IMR-90 (cell line): Measurements from ENCODE around the gene VAT1. TPM values are rescaled to one million over a fixed set of nuclear protein-coding genes. Genes with fewer than 3 reads are reported as not detected.

ENCODE experiments used
- ATAC-seq: fragments of 200-7000 bp; cut with Tn5 transposase; 2 replicates; pipeline ENCODE4 v1.9.1; 2020; ENCODE audit warnings: low read depth, mild to moderate bottlenecking, moderate library complexity
- BruUV-seq: library from RNA; stranded (reverse); fragments of 400-500 nt; replicated peaks from 2 replicates; lab custom pipeline; 2021; lab: Mats Ljungman, UMichigan
- CTCF ChIA-PET: fragments of 300-600 bp; formaldehyde crosslinking; extraction: SDS; loops from one replicate; lab custom pipeline; 2021; ENCODE audit warnings: antibody characterized with exemption; lab: Yijun Ruan, JAX
- POLR2A ChIA-PET: fragments of 300-600 bp; sonication (Branson Sonifier 250); formaldehyde crosslinking; loops from one replicate; lab custom pipeline; 2022; ENCODE audit warnings: antibody characterized with exemption; ENCODE audit not compliant: unreplicated experiment; lab: Charles Lee
- DNase-seq: peaks from one replicate; pipeline ENCODE4 v3.0.0; 2013
- H2AFZ ChIP-seq: replicated peaks from 2 replicates; pipeline ENCODE3; 2013; ENCODE audit warnings: low read length, mild to moderate bottlenecking; ENCODE audit not compliant: poor library complexity
- H2AK5ac ChIP-seq: 2 replicates; pipeline ENCODE4 v1.6.1; 2013; ENCODE audit warnings: low read depth, low read length, inconsistent platforms
- H2AK9ac ChIP-seq: replicated peaks from 2 replicates; pipeline ENCODE3; 2013; ENCODE audit warnings: mild to moderate bottlenecking, low read depth, low read length, moderate library complexity; ENCODE audit not compliant: poor library complexity
- H2BK120ac ChIP-seq: 2 replicates; pipeline ENCODE4 v1.6.1; 2013; ENCODE audit warnings: low read depth, low read length, inconsistent platforms
- H2BK15ac ChIP-seq: 3 replicates; pipeline ENCODE4 v1.6.1; 2013; ENCODE audit warnings: low read depth, low read length, inconsistent platforms
- H2BK20ac ChIP-seq: 2 replicates; pipeline ENCODE4 v1.6.1; 2013; ENCODE audit warnings: low read depth, mild to moderate bottlenecking, inconsistent platforms, low read length, moderate library complexity
- H2BK5ac ChIP-seq: 2 replicates; pipeline ENCODE4 v1.6.1; 2013; ENCODE audit warnings: mild to moderate bottlenecking, low read depth, low read length, inconsistent platforms; ENCODE audit not compliant: poor library complexity, severe bottlenecking
- H3K14ac ChIP-seq: replicated peaks from 2 replicates; pipeline ENCODE4 v1.6.1; 2013; ENCODE audit warnings: low read depth, low read length, inconsistent platforms
- H3K18ac ChIP-seq: 2 replicates; pipeline ENCODE4 v1.6.1; 2013; ENCODE audit warnings: low read depth, low read length, control low read depth
- H3K23ac ChIP-seq: 2 replicates; pipeline ENCODE4 v1.6.1; 2013; ENCODE audit warnings: low read depth, low read length, inconsistent platforms
- H3K27ac ChIP-seq: 2 replicates; pipeline ENCODE4 v1.5.1; 2013; ENCODE audit warnings: mild to moderate bottlenecking, control low read depth, low read length; ENCODE audit not compliant: insufficient read depth
- H3K27me3 ChIP-seq: 2 replicates; pipeline ENCODE4 v1.6.1; 2013; ENCODE audit warnings: low read length; ENCODE audit not compliant: control insufficient read depth, insufficient read depth
- H3K36me3 ChIP-seq: 2 replicates; pipeline ENCODE4 v1.6.1; 2013; ENCODE audit warnings: low read length, mixed read lengths; ENCODE audit not compliant: control insufficient read depth, insufficient read depth
- H3K4ac ChIP-seq: 2 replicates; pipeline ENCODE4 v1.6.1; 2013; ENCODE audit warnings: low read depth, low read length, inconsistent platforms
- H3K4me1 ChIP-seq: 2 replicates; pipeline ENCODE4 v1.6.1; 2013; ENCODE audit warnings: low read length, mixed read lengths; ENCODE audit not compliant: control insufficient read depth, insufficient read depth
- H3K4me2 ChIP-seq: 2 replicates; pipeline ENCODE4 v1.6.1; 2013; ENCODE audit warnings: low read depth, mild to moderate bottlenecking, control low read depth, low read length, moderate library complexity
- H3K4me3 ChIP-seq: 2 replicates; pipeline ENCODE4 v1.5.1; 2013; ENCODE audit warnings: low read depth, mild to moderate bottlenecking, control low read depth, low read length, moderate library complexity; ENCODE audit not compliant: insufficient read depth
- H3K56ac ChIP-seq: 2 replicates; pipeline ENCODE4 v1.6.1; 2013; ENCODE audit warnings: low read length, inconsistent platforms; ENCODE audit not compliant: insufficient read depth; ENCODE audit errors: extremely low read depth
- H3K79me1 ChIP-seq, 2 experiments: 2 replicates each; pipeline ENCODE4 v1.6.1; 2013; ENCODE audit warnings: low read length in 2 of 2, inconsistent platforms in 1 of 2, low read depth in 1 of 2
- H3K9ac ChIP-seq: 2 replicates; pipeline ENCODE4 v1.6.1; 2013; ENCODE audit warnings: low read depth, low read length, control low read depth
- H3K9me1 ChIP-seq: 2 replicates; pipeline ENCODE4 v1.6.1; 2013; ENCODE audit warnings: low read length, inconsistent platforms; ENCODE audit not compliant: insufficient read depth
- H3K9me3 ChIP-seq: 2 replicates; pipeline ENCODE4 v1.6.1; 2013; ENCODE audit warnings: low read length; ENCODE audit not compliant: control insufficient read depth, insufficient read depth
- H4K20me1 ChIP-seq: 2 replicates; pipeline ENCODE4 v1.6.1; 2013; ENCODE audit warnings: low read length, inconsistent platforms; ENCODE audit not compliant: insufficient read depth
- H4K5ac ChIP-seq: 2 replicates; pipeline ENCODE4 v1.6.1; 2013; ENCODE audit warnings: mild to moderate bottlenecking, low read depth, low read length, control low read depth
- H4K8ac ChIP-seq, 2 experiments: 2 replicates each; pipeline ENCODE4 v1.6.1; 2013; ENCODE audit warnings: low read depth in 2 of 2, low read length in 2 of 2, control low read depth in 1 of 2, inconsistent platforms in 1 of 2
- H4K91ac ChIP-seq: 2 replicates; pipeline ENCODE4 v1.6.1; 2013; ENCODE audit warnings: low read depth, low read length, inconsistent platforms; ENCODE audit not compliant: insufficient read depth
- BHLHE40 ChIP-seq: fragments of 150-350 bp; IDR thresholded peaks from 2 replicates; pipeline ENCODE4 v1.6.1; 2016; ENCODE audit warnings: mild to moderate bottlenecking, low read depth, low read length
- CEBPB ChIP-seq: IDR thresholded peaks from 2 replicates; pipeline ENCODE4 v1.6.1; 2012; ENCODE audit warnings: low read depth, low read length, improper control_type of control experiment
- CHD1 ChIP-seq: IDR thresholded peaks from 2 replicates; pipeline ENCODE4 v1.6.1; 2012; ENCODE audit warnings: low read depth, low read length, improper control_type of control experiment
- FOS ChIP-seq: fragments of 150-350 bp; IDR thresholded peaks from 2 replicates; pipeline ENCODE4 v1.6.1; 2016; ENCODE audit warnings: low read depth, low read length
- MAFK ChIP-seq: IDR thresholded peaks from 2 replicates; pipeline ENCODE4 v1.6.1; 2012; ENCODE audit warnings: low read depth, low read length, improper control_type of control experiment
- MAZ ChIP-seq: IDR thresholded peaks from 2 replicates; pipeline ENCODE4 v1.6.1; 2012; ENCODE audit warnings: low read depth, mild to moderate bottlenecking, low read length, improper control_type of control experiment, moderate library complexity, borderline replicate concordance
- MXI1 ChIP-seq: IDR thresholded peaks from 2 replicates; pipeline ENCODE4 v1.6.1; 2012; ENCODE audit warnings: low read depth, mild to moderate bottlenecking, low read length, moderate library complexity, borderline replicate concordance
- NFE2L2 ChIP-seq: fragments of 150-350 bp; IDR thresholded peaks from 2 replicates; pipeline ENCODE4 v1.6.1; 2016; ENCODE audit warnings: low read depth, mild to moderate bottlenecking, low read length
- POLR2A ChIP-seq: IDR thresholded peaks from 2 replicates; pipeline ENCODE4 v1.6.1; 2012; ENCODE audit warnings: mild to moderate bottlenecking, low read depth, low read length
- RAD21 ChIP-seq: IDR thresholded peaks from 2 replicates; pipeline ENCODE4 v1.6.1; 2012; ENCODE audit warnings: low read length, improper control_type of control experiment
- RCOR1 ChIP-seq: IDR thresholded peaks from 2 replicates; pipeline ENCODE4 v1.6.1; 2012; ENCODE audit warnings: mild to moderate bottlenecking, low read length, improper control_type of control experiment; ENCODE audit not compliant: insufficient replicate concordance
- RFX5 ChIP-seq: IDR thresholded peaks from 2 replicates; pipeline ENCODE4 v1.8.0; 2012; ENCODE audit warnings: low read depth, mild to moderate bottlenecking, low read length, moderate library complexity
- SMC3 ChIP-seq: fragments of 150-350 bp; IDR thresholded peaks from 2 replicates; pipeline ENCODE4 v1.6.1; 2016; ENCODE audit warnings: low read depth, mild to moderate bottlenecking, antibody characterized with exemption, low read length, moderate library complexity
- dilution Hi-C: fragments of 300-500 bp; cut with HindIII; formaldehyde crosslinking; loops from one replicate; pipeline ENCODE4 v1.14.3; 2018; ENCODE audit warnings: low sequenced_read_pairs; ENCODE audit not compliant: unreplicated experiment
- in situ Hi-C: fragments of 300-500 bp; cut with MboI; formaldehyde crosslinking; loops from 3 replicates; pipeline ENCODE4 v1.14.3; 2019; ENCODE audit warnings: low sequenced_read_pairs, inconsistent platforms, mixed read lengths
- intact Hi-C: fragments of 100-400 bp; cut with micrococcal nuclease; formaldehyde crosslinking; loops from 2 replicates; pipeline ENCODE4 v1.10.0; 2022
- polyA plus RNA-seq, 3 experiments: library from polyadenylated mRNA; depleted of rRNA; stranded (reverse); fragments of >200 nt; gene quantifications; 2 replicates each; pipeline ENCODE4 v1.2.3, GENCODE V29; 2012; ENCODE audit warnings: low replicate concordance in 1 of 3
- total RNA-seq: library from RNA; depleted of rRNA; stranded (reverse); fragments of >200 nt; gene quantifications from 2 replicates; pipeline ENCODE4 v1.2.3, GENCODE V29; 2012
- TF ChIP-seq, protein P1 (sequence below): fragments of 150-350 bp; IDR thresholded peaks from 2 replicates; pipeline ENCODE4 v1.6.1; 2016; ENCODE audit warnings: low read depth, mild to moderate bottlenecking, low read length, moderate library complexity, borderline replicate concordance
- TF ChIP-seq, protein P2 (sequence below): conservative IDR thresholded peaks from 2 replicates; pipeline ENCODE4 v1.5.1; 2012; ENCODE audit warnings: mild to moderate bottlenecking, low read depth, low read length, improper control_type of control experiment
- TF ChIP-seq, protein P3 (sequence below): fragments of 150-350 bp; IDR thresholded peaks from 2 replicates; pipeline ENCODE4 v1.6.1; 2017; ENCODE audit warnings: mild to moderate bottlenecking, antibody characterized with exemption, low read length, low read depth

The VAT1 gene
- total and polyA plus RNA-seq, 2 of the 4 experiments (the other 2 are of a cell fraction): 97.3 to 101 TPM

DNA sequence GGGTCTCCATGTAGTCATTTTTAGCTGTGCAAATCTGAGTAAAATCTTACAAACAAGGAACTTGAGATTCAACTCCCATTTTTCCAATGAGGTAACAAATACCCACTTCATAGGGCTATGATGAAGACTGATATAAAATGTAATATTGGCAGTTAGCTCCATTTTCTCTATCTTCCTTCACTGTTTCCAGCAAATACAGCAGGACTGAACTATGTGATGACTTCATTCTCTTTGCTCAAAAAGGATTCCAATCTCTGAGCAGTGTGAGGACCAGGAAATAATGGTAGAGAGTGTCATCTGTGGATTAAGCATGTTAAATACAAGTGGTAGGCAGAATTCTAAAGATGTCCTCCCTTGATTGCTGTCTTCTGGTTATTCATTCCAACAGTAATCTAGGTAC lies 21.1 kb upstream of the VAT1 start:
- Histone ChIP-seq H4K91ac (no peak overlapping the region), H2AK5ac (no peak overlapping the region), H3K23ac (no peak overlapping the region), H2BK20ac (no peak overlapping the region), H4K8ac (no peak overlapping the region), H2BK15ac (no peak overlapping the region), H3K4ac (no peak overlapping the region), H3K4me2 (no peak overlapping the region), H3K14ac (no peak overlapping the region), H3K27me3 (no peaks in the 10 kb centered on the region), H2BK120ac (no peak overlapping the region), H2AK9ac (no peak overlapping the region), H3K36me3 (no peaks in the 10 kb centered on the region; the same call in 1 of the 2 replicates), H3K4me1 (peaks cover 6% of the 10 kb centered on the region), H4K20me1 (no peaks in the 10 kb centered on the region), H3K9me3 (no peaks in the 10 kb centered on the region), H3K56ac (no peak overlapping the region), H2AFZ (no peak overlapping the region), H3K18ac (no peak overlapping the region), H3K9me1 (0 out of 2 replicates have a peak, but pooled peaks cover 3% of the 10 kb centered on the region), H3K9ac (no peak overlapping the region), H4K5ac (no peak overlapping the region), H3K27ac (no peak overlapping the region), H2BK5ac (no peak overlapping the region), H3K79me1 (no peaks in the 10 kb centered on the region), H3K4me3 (no peak overlapping the region)
- no peak for TF ChIP-seq MAZ
- TF ChIP-seq, protein P1, sequence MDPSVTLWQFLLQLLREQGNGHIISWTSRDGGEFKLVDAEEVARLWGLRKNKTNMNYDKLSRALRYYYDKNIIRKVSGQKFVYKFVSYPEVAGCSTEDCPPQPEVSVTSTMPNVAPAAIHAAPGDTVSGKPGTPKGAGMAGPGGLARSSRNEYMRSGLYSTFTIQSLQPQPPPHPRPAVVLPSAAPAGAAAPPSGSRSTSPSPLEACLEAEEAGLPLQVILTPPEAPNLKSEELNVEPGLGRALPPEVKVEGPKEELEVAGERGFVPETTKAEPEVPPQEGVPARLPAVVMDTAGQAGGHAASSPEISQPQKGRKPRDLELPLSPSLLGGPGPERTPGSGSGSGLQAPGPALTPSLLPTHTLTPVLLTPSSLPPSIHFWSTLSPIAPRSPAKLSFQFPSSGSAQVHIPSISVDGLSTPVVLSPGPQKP: no peak
- TF ChIP-seq MAFK: no peak
- TF ChIP-seq, protein P2, sequence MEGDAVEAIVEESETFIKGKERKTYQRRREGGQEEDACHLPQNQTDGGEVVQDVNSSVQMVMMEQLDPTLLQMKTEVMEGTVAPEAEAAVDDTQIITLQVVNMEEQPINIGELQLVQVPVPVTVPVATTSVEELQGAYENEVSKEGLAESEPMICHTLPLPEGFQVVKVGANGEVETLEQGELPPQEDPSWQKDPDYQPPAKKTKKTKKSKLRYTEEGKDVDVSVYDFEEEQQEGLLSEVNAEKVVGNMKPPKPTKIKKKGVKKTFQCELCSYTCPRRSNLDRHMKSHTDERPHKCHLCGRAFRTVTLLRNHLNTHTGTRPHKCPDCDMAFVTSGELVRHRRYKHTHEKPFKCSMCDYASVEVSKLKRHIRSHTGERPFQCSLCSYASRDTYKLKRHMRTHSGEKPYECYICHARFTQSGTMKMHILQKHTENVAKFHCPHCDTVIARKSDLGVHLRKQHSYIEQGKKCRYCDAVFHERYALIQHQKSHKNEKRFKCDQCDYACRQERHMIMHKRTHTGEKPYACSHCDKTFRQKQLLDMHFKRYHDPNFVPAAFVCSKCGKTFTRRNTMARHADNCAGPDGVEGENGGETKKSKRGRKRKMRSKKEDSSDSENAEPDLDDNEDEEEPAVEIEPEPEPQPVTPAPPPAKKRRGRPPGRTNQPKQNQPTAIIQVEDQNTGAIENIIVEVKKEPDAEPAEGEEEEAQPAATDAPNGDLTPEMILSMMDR: no peak
- TF ChIP-seq MXI1: no peak
- TF ChIP-seq SMC3: no peak
- TF ChIP-seq, protein P3, sequence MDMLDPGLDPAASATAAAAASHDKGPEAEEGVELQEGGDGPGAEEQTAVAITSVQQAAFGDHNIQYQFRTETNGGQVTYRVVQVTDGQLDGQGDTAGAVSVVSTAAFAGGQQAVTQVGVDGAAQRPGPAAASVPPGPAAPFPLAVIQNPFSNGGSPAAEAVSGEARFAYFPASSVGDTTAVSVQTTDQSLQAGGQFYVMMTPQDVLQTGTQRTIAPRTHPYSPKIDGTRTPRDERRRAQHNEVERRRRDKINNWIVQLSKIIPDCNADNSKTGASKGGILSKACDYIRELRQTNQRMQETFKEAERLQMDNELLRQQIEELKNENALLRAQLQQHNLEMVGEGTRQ: no peak
- no peak for TF ChIP-seq POLR2A
- no peak for TF ChIP-seq RCOR1
- TF ChIP-seq CEBPB: no peak
- no peak for TF ChIP-seq RAD21
- no peak for TF ChIP-seq BHLHE40
- no peak for TF ChIP-seq NFE2L2
- TF ChIP-seq RFX5: no peak
- no peak for TF ChIP-seq FOS
- no peak for TF ChIP-seq CHD1
- intact Hi-C loops: no loop called here
- DNase-seq (peak; percentile 49), ATAC-seq (peak; percentile 85)
- dilution Hi-C loops: no loop called here
- ChIA-PET POLR2A (no interaction called here), CTCF (no interaction called here)
- in situ Hi-C loops: no loop called here
- no TSS peak for BruUV-seq
